Stimulated activated CD8-positive, alpha-beta memory T cell treated with anti-CD3 and anti-CD28 coated beads, Interleukin-12 subunit alpha, Interleukin-12 subunit beta, amount 100 ng/mL, for 24 hours (primary cell): ENCODE data around the gene CATSPERE.
"Not testable (repeated sequence)": the region's sequence is repeated elsewhere in the genome, so short reads cannot be mapped to it uniquely, and the experiment has no call there.

ENCODE experiments used
- DNase-seq: peaks from one replicate; pipeline ENCODE4 v3.0.0-alpha.2; 2020; ENCODE audit errors: extremely low read depth

CATSPERE gene

GRCh38 chr1:244636488-244637259, 175.6 kb downstream of the CATSPERE start:
- DNase-seq, result no peak

GRCh38 chr1:244639561-244639960, 178.5 kb downstream of the CATSPERE start:
- DNase-seq, result no peak

GRCh38 chr1:244640917-244641316, 179.8 kb downstream of the CATSPERE start:
- no peak for DNase-seq

GRCh38 chr1:244642526-244642925, 181.5 kb downstream of the CATSPERE start:
- no peak for DNase-seq

- DNase-seq, result no peak
These were observed 181.9 kb downstream of the CATSPERE start for GRCh38 chr1:244642988-244643387.

GRCh38 chr1:244645414-244645813, 184.3 kb downstream of the CATSPERE start:
- DNase-seq, result no peak

- no peak for DNase-seq
These were observed 184.8 kb downstream of the CATSPERE start for GRCh38 chr1:244645890-244646289.

- DNase-seq, result no peak
These were observed 186.7 kb downstream of the CATSPERE start for GRCh38 chr1:244647819-244648218.

GRCh38 chr1:244651956-244652622, 191.0 kb downstream of the CATSPERE start:
- DNase-seq, result no peak

- peak; percentile 96 for DNase-seq
These were observed 191.8 kb downstream of the CATSPERE start, which contains the start of gene DESI2 for GRCh38 chr1:244652623-244653438. Gene DESI2, plus strand, starts transcription at chr1:244653126. Its CDS starts 188 bp downstream, at chr1:244653314.

- DNase-seq, result no peak
These were observed 192.5 kb downstream of the CATSPERE start for GRCh38 chr1:244653439-244654107.

GRCh38 chr1:244654108-244655038, 193.3 kb downstream of the CATSPERE start:
- DNase-seq, result no peak

- DNase-seq, result no peak
These were observed 194.1 kb downstream of the CATSPERE start for GRCh38 chr1:244655186-244655585.

- DNase-seq, result no peak
These were observed 196.3 kb downstream of the CATSPERE start for GRCh38 chr1:244657421-244657820.

- no peak for DNase-seq
These were observed 198.6 kb downstream of the CATSPERE start for GRCh38 chr1:244659694-244660093.

GRCh38 chr1:244660595-244660994, 199.5 kb downstream of the CATSPERE start:
- DNase-seq, result no peak

GRCh38 chr1:244661569-244662312, 200.7 kb downstream of the CATSPERE start:
- not testable (repeated sequence) for DNase-seq

- DNase-seq, result no peak
These were observed 201.5 kb downstream of the CATSPERE start for GRCh38 chr1:244662599-244662998.

GRCh38 chr1:244664353-244664752, 203.3 kb downstream of the CATSPERE start:
- DNase-seq, result no peak

- no peak for DNase-seq
These were observed 204.7 kb downstream of the CATSPERE start for GRCh38 chr1:244665771-244666217.
